Common myeloid progenitor, CD34-positive (primary cell): ENCODE results near the gene FIZ1.

ENCODE experiments used
- CTCF ChIA-PET: fragments of 350-600 bp; sonication (Branson Sonifier 250); formaldehyde crosslinking; loops from one replicate; lab custom pipeline; 2021; ENCODE audit warnings: antibody characterized with exemption; lab: Charles Lee
- POLR2A ChIA-PET: fragments of 350-600 bp; sonication (Branson Sonifier 250); formaldehyde crosslinking; loops from one replicate; lab custom pipeline; 2021; ENCODE audit warnings: antibody characterized with exemption; lab: Charles Lee
- DNase-seq, 3 donors: peaks; one replicate each; pipeline versions ENCODE4 v3.0.0 to v3.0.0-alpha.2; 2013
- H3K27ac ChIP-seq, 2 experiments: 1 replicate in 1 of 2; 2 replicates in 1 of 2; pipeline ENCODE4 v1.7.0; 2013; ENCODE audit warnings: inconsistent platforms in 2 of 2, low read length in 2 of 2, mild to moderate bottlenecking in 2 of 2, low read depth in 1 of 2, moderate library complexity in 1 of 2; ENCODE audit not compliant: severe bottlenecking in 2 of 2, insufficient read depth in 1 of 2, poor library complexity in 1 of 2
- H3K27me3 ChIP-seq, 5 experiments: replicated peaks in 2 of 5; 1 replicate in 3 of 5; 2 replicates in 2 of 5; pipeline versions ENCODE4 v1.6.1 to v1.7.0; 2013; ENCODE audit warnings: low read length in 4 of 5, mild to moderate bottlenecking in 2 of 5, moderate library complexity in 2 of 5, inconsistent platforms in 1 of 5; ENCODE audit not compliant: insufficient read depth in 5 of 5, control insufficient read depth in 4 of 5
- H3K36me3 ChIP-seq, 4 experiments: 1 replicate in 2 of 4; 2 replicates in 2 of 4; pipeline versions ENCODE4 v1.6.1 to v1.7.0; 2013; ENCODE audit warnings: low read length in 3 of 4, control low read depth in 1 of 4, mild to moderate bottlenecking in 1 of 4; ENCODE audit not compliant: control insufficient read depth in 4 of 4, insufficient read depth in 4 of 4
- H3K4me1 ChIP-seq, 4 experiments: 1 replicate in 3 of 4; 2 replicates in 1 of 4; pipeline versions ENCODE4 v1.6.1 to v1.7.1; 2013; ENCODE audit warnings: low read length in 3 of 4, mild to moderate bottlenecking in 3 of 4, control low read depth in 1 of 4, inconsistent platforms in 1 of 4, moderate library complexity in 1 of 4; ENCODE audit not compliant: control insufficient read depth in 4 of 4, insufficient read depth in 4 of 4; ENCODE audit errors: control extremely low read depth in 1 of 4
- H3K4me3 ChIP-seq, 7 experiments: 1 replicate in 4 of 7; 2 replicates in 3 of 7; pipeline versions ENCODE4 v1.5.1 to v1.7.0; 2013; ENCODE audit warnings: mild to moderate bottlenecking in 7 of 7, low read length in 6 of 7, moderate library complexity in 6 of 7, inconsistent platforms in 2 of 7, low read depth in 2 of 7, control low read depth in 1 of 7; ENCODE audit not compliant: insufficient read depth in 4 of 7, control insufficient read depth in 1 of 7; ENCODE audit errors: extremely low read depth in 1 of 7
- H3K9me3 ChIP-seq, 5 experiments: 1 replicate in 4 of 5; 2 replicates in 1 of 5; pipeline versions ENCODE4 v1.6.1 to v1.7.1; 2013; ENCODE audit warnings: low read length in 4 of 5, mild to moderate bottlenecking in 2 of 5, inconsistent platforms in 1 of 5, low read depth in 1 of 5, moderate library complexity in 1 of 5; ENCODE audit not compliant: control insufficient read depth in 4 of 5, insufficient read depth in 2 of 5; ENCODE audit errors: control extremely low read depth in 1 of 5
- WGBS: methylation state at CpG from one replicate; pipeline ENCODE4 v1.1.5; 2013; ENCODE audit not compliant: insufficient coverage; 5-methylcytosine and 5-hydroxymethylcytosine counted together

The FIZ1 gene

DNA sequence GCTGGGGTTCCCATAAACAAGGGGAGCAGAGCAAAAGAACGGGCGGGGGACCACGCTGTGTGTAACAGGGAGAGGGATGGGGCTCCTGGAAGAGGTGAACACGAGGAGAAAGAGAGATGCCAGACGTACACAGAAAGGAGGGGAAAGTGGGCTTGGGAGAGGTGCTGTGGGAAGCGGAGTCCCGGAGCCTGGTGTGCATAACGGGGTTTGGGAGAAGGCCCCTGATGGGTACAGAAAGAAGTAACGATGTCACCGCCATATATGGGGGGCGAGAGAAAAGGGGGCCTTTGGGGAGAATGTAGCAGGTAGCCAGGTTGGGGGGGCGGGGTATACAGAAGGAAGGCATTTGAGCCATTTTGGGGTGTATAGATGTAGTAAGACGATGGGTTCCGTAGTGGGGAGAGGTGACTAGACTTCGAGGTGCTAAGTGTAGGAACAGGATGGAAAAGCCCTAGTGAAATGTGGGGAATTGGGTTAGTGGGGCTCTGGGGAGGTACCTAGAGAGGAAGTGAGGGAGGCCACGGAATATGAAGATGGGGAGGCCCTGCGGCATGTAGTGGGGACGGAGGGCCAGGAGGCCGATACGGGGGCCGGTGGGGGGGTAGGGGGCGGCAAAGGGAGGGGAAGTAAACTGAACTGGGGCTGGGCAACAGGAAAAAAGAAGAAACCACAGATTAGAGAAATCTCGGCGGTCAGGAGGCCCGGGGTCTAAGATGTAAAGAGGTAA, 42.3 kb upstream of the FIZ1 start:
- Histone ChIP-seq H3K4me1 (peaks cover 5 to 53% (median 47%) of the 10 kb centered on the region in 4 experiments), H3K9me3 (no peaks in the 10 kb centered on the region), H3K27me3 (no peaks in the 10 kb centered on the region), H3K4me3 (peak overlapping the region; percentile 52 to 96 (median 76)), H3K27ac (peak overlapping the region in 1 of 2 experiments; percentile 74), H3K36me3 (peaks cover 0 to 15% (median 12%) of the 10 kb centered on the region in 4 experiments)
- DNase-seq, result peak in 2 of 3 donors; percentile 33 to 51
- POLR2A ChIA-PET, result interaction anchor here (1.0 kb wide), 1 partner anchor 13 kb away, joined by 4 read pairs; the partner anchor contains the start of gene U2AF2
- CTCF ChIA-PET, result interaction anchor here (1.0 to 9.2 kb wide), 3 partner anchors 7 to 21 kb away, joined by 3 to 128 read pairs (median 3); partner anchors contain the start of gene ZNF784
- 0% methylated on average over 24 of the region's 25 CpGs for WGBS

DNA sequence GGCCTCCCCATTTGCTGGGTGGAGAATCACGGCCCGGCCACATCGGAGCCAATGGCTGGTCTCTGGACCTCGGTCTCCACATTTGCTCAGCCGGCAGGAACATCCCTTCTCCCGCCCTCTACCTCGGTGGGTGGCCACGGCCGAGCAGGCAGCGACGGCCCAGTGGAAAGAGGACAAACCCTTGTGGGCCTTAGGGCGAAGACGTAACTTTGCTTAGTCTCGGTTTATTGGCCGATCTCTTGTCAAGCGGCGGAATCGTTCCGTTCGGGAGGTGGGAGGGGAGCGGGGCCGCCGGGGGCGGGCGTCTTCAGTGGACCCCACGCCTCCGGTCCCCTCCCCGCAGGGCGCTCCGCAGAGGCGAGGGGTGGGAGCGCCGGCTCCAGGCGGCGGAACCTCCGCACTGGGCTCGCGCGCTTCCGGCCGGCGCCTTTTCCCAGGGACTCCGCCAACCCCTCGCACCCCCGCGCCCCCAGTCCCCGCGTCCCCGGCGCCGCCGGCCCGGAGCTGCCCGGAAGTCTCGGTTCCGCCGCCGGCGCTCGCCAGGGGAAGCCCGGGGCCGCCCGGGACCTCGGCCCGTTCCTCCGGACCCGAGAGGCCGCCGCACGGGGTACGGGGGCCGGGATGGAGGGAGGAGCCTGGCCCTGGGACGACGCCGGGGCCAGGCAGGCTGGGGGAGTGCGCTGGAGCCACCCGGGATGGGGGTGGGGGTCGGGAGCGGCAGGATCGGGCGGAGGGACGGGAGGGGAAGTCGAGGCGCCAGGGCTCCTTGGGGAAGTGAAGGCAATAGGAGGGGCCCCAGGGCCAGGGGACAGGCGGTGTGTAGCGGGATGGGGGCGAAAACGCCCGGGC, 41.5 kb upstream of the FIZ1 start, which contains the start of gene ZNF580:
ZNF580 (plus strand) TSS at position 426 of the 849 bp plus-strand sequence. CDS start 1,507 bp downstream, outside the sequence.
- H3K4me1 ChIP-seq, result peaks cover 5 to 61% (median 54%) of the 10 kb centered on the region in 4 experiments
- peak in 2 of 3 donors; percentile 52 to 60 for DNase-seq
- peak within 1 kb of the TSS; percentile 52 to 96 (median 76) for H3K4me3 ChIP-seq
- peak within 1 kb of the TSS in 1 of 2 experiments; percentile 74 for H3K27ac ChIP-seq
- WGBS, result under 1% methylated on average over 68 of the region's 89 CpGs
- POLR2A ChIA-PET, result interaction anchor here (1.1 kb wide), 1 partner anchor 14 kb away, joined by 4 read pairs; the partner anchor contains the start of gene U2AF2
- CTCF ChIA-PET, result interaction anchor here (1.0 to 1.1 kb wide), 2 partner anchors 9 to 14 kb away, joined by 4 to 5 read pairs; no protein-coding TSS in a partner anchor
- peaks cover 0 to 15% (median 12%) of the 10 kb centered on the region in 4 experiments for H3K36me3 ChIP-seq
- H3K27me3 ChIP-seq, result no peaks in the 10 kb centered on the region
- H3K9me3 ChIP-seq, result no peaks in the 10 kb centered on the region

DNA sequence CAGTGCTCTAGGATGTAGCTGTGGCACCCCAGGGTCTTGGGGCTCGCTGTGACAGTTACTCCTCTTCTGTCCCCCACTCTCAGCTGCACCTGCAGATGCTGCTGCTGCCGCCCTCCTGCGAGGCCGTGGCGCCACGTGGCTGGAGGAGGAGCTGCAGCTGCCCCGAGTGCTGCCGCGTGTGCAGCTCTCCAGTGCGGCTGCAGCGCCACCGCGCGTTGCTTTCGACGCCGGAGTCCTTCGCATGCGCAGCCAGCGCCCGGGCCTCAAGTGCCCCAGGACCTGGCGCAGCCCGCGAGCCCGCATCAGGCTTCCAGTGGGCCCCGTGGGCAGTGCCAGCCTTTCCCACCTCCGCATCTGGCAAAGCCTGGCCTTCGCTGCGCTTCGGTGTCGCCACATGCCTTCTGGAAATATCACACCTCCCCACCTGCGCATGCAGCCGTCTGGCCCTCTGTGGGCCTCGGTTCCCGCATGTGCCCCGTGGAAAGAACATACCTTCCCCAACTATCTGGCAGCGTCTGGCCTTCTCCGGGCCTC, 40.8 kb upstream of the FIZ1 start:
- no peaks in the 10 kb centered on the region for H3K27me3 ChIP-seq
- peak overlapping the region in 6 of 7 experiments; percentile 17 to 96 (median 80) for H3K4me3 ChIP-seq
- H3K9me3 ChIP-seq, result no peaks in the 10 kb centered on the region
- ChIA-PET POLR2A (interaction anchor here (1.1 kb wide), 1 partner anchor 14 kb away, joined by 4 read pairs; the partner anchor contains the start of gene U2AF2), CTCF (interaction anchor here (1.0 to 12.5 kb wide), 3 partner anchors 6 to 13 kb away, joined by 4 to 128 read pairs (median 5); partner anchors contain the start of genes CCDC106 and ZNF581)
- peak; percentile 85 to 91 (median 89) for DNase-seq
- peaks cover 5 to 66% (median 61%) of the 10 kb centered on the region in 4 experiments for H3K4me1 ChIP-seq
- peaks cover 0 to 8% (median 7%) of the 10 kb centered on the region in 4 experiments for H3K36me3 ChIP-seq
- H3K27ac ChIP-seq, result peak overlapping the region in 1 of 2 experiments; percentile 74
- 27% methylated on average over 34 of the region's 38 CpGs for WGBS

DNA sequence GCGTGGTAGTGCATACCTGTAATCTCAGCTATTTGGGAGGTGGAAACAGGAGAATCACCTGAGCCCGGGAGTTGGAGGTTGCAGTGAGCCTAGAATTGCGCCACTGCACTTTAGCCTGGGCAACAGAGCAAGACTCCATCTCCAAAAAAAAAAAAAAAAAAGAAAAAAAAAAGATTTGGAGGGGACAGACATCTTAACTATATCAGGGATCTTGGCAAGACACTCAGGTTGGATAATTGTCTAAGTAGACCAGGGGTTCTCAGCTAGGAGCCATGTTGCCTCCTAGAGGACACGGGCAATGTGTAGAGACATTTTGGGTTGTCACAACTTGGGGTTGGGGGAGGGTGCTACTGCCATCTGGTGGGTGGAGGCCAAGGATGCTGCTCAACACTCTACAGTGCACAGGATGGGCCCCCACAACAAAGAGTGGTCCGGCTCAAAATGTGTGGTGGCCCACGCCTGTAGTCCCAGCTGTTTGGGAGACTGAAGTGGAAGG, 39.6 kb upstream of the FIZ1 start:
- Histone ChIP-seq H3K9me3 (no peaks in the 10 kb centered on the region), H3K27me3 (no peaks in the 10 kb centered on the region), H3K4me1 (peaks cover 5 to 62% (median 59%) of the 10 kb centered on the region in 4 experiments), H3K4me3 (no peak overlapping the region), H3K27ac (no peak overlapping the region), H3K36me3 (peaks cover 0 to 3% (median 0%) of the 10 kb centered on the region in 4 experiments)
- WGBS, result 79% methylated on average over 3 of the region's 6 CpGs
- DNase-seq, result peak; percentile 83 to 87 (median 86)
- ChIA-PET POLR2A (interaction anchor here (0.6 to 1.5 kb wide), 2 partner anchors 9 to 14 kb away, joined by 3 read pairs; partner anchors contain the start of gene CCDC106), CTCF (interaction anchor here (0.9 to 12.5 kb wide), 5 partner anchors 7 to 40 kb away, joined by 3 to 128 read pairs (median 5); partner anchors contain the start of genes CCDC106, FIZ1, ZNF581 and ZNF784)

DNA sequence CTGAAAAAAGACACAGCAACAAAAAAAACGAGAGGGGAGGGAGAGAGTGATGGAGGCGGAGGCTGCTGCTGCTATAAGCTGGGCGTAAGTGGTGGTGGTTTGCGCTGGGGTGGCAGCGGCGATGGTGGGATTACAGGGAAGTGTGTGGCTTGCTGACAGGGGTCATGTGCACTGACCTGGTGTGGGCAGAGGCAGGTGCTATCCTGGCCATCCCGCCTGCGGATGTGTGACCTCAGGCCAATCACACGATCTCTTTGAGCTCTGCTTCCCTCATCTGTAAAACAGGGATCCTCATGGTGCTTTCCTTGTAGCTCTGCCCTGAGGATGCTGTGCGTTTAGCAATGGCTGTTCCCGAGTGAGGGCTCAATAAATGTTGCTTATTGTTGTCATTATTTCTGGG, 38.2 kb upstream of the FIZ1 start:
- Histone ChIP-seq H3K4me3 (no peak overlapping the region), H3K27ac (no peak overlapping the region), H3K4me1 (peaks cover 5 to 58% (median 52%) of the 10 kb centered on the region in 4 experiments), H3K9me3 (no peaks in the 10 kb centered on the region), H3K27me3 (no peaks in the 10 kb centered on the region), H3K36me3 (peaks cover 0 to 3% (median 0%) of the 10 kb centered on the region in 4 experiments)
- ChIA-PET CTCF (interaction anchor here (0.5 to 12.5 kb wide), 10 partner anchors 9 to 171 kb away, joined by 3 to 128 read pairs (median 4); partner anchors contain the start of genes CCDC106, FIZ1, U2AF2 and ZNF581), POLR2A (interaction anchor here (1.2 to 1.5 kb wide), 2 partner anchors 10 to 15 kb away, joined by 3 to 4 read pairs; partner anchors contain the start of gene CCDC106)
- no peak for DNase-seq
- 78% methylated on average over 10 of the region's 11 CpGs for WGBS

DNA sequence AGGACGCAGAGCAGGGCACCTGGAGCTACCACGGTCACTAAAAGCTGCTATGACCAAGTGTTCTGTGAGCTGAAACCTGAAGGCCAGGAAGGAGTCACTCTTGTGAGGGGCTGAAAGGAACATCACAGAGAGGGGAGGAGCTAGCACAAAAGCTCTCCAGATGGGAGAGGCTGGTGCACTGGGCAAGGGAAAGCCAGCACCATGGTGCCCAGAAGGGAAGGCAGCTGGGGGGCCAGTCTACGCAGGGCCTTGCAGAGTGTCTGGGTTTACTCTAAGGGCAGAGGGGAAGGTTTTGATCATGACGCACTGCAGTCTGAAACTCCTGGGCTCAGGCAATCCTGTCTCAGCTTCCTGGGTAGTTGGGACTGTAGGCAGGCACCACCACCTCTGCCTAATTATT, 37.4 kb upstream of the FIZ1 start:
- H3K27me3 ChIP-seq, result no peaks in the 10 kb centered on the region
- no peak overlapping the region for H3K4me3 ChIP-seq
- H3K36me3 ChIP-seq, result peaks cover 0 to 3% (median 0%) of the 10 kb centered on the region in 4 experiments
- H3K27ac ChIP-seq, result peak overlapping the region in 1 of 2 experiments; percentile 15
- no peaks in the 10 kb centered on the region for H3K9me3 ChIP-seq
- ChIA-PET POLR2A (interaction anchor here (1.2 kb wide), 1 partner anchor 11 kb away, joined by 4 read pairs; the partner anchor contains the start of gene CCDC106), CTCF (interaction anchor here (0.5 to 12.5 kb wide), 6 partner anchors 9 to 121 kb away, joined by 3 to 128 read pairs (median 6); partner anchors contain the start of genes CCDC106, ZNF581 and ZNF784)
- peaks cover 5 to 56% (median 46%) of the 10 kb centered on the region in 4 experiments for H3K4me1 ChIP-seq
- DNase-seq, result no peak
- 97% methylated on average over 3 of the region's 4 CpGs for WGBS
